ENCODE measurements around the gene FAM117A. TPM values are rescaled to one million over a fixed set of nuclear protein-coding genes. Genes with fewer than 3 reads are reported as not detected.

The FAM117A gene
- total and polyA plus RNA-seq, 10 of the 15 experiments (the other 5 are each of a cell fraction or from before 2014, with no cell fraction given): 2.1 to 29.6 (median 20.0) TPM

DNA sequence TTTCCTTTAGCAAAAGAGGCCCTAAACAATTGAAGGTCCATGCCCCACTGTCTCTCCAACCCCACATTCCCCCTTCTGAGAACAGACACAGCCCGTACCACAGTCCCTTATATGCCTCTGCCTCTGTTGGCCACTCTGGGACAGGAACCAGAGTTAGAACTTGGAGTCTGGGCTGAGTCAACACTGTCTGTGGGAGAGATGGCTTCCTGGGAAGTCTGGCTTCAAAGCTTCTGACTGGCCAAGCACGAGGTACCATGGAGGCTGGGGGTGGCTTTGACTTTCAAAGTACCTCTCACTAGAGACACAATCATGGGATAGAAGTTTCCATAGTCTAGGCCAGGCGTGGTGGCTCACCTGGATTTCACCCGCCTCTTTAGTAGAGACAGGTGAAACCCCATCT is 71.2 kb downstream of the FAM117A start (continued):
- TF ChIP-seq, protein P1, sequence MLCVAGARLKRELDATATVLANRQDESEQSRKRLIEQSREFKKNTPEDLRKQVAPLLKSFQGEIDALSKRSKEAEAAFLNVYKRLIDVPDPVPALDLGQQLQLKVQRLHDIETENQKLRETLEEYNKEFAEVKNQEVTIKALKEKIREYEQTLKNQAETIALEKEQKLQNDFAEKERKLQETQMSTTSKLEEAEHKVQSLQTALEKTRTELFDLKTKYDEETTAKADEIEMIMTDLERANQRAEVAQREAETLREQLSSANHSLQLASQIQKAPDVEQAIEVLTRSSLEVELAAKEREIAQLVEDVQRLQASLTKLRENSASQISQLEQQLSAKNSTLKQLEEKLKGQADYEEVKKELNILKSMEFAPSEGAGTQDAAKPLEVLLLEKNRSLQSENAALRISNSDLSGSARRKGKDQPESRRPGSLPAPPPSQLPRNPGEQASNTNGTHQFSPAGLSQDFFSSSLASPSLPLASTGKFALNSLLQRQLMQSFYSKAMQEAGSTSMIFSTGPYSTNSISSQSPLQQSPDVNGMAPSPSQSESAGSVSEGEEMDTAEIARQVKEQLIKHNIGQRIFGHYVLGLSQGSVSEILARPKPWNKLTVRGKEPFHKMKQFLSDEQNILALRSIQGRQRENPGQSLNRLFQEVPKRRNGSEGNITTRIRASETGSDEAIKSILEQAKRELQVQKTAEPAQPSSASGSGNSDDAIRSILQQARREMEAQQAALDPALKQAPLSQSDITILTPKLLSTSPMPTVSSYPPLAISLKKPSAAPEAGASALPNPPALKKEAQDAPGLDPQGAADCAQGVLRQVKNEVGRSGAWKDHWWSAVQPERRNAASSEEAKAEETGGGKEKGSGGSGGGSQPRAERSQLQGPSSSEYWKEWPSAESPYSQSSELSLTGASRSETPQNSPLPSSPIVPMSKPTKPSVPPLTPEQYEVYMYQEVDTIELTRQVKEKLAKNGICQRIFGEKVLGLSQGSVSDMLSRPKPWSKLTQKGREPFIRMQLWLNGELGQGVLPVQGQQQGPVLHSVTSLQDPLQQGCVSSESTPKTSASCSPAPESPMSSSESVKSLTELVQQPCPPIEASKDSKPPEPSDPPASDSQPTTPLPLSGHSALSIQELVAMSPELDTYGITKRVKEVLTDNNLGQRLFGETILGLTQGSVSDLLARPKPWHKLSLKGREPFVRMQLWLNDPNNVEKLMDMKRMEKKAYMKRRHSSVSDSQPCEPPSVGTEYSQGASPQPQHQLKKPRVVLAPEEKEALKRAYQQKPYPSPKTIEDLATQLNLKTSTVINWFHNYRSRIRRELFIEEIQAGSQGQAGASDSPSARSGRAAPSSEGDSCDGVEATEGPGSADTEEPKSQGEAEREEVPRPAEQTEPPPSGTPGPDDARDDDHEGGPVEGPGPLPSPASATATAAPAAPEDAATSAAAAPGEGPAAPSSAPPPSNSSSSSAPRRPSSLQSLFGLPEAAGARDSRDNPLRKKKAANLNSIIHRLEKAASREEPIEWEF (IDR thresholded peaks at IDR 0.05; ENCODE audit: insufficient replicate concordance, low read depth, low read length): no peak
- no peak for TF ChIP-seq ETV6 (conservative IDR thresholded peaks at IDR 0.05 in 1 of 2, IDR thresholded peaks at IDR 0.05 in 1 of 2; ENCODE audit: borderline replicate concordance in 1 of 2, low read depth in 1 of 2)
- no peak for TF ChIP-seq PML (IDR thresholded peaks at IDR 0.05; ENCODE audit: low read length)

DNA sequence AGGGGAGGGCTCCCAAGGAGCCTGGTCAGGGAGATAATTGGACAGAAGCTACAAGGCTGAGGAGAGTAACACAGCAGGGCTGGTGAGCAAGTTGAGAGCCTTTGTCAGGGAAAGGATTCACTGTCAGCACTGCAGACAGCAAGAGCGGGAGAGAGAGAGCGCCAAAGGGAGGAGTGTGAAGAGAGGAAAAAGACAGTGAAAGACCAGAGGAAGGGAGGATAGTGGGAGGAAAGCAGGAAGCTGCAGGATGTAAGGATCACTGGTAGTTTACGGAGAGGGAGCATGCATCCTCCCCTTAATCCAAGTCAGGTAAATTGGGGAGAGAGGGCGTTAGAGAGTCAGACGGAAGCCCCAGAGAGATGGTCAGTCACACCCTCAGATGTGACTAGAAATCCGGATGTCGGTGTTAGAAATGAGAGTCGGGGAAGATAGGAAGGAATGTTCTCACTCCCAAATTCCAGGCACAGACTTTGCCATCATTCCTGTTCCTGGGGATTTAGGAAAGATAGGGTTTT is 72.2 kb downstream of the FAM117A start:
- ATAC-seq: no peak
- Histone ChIP-seq H3K4me1 (ENCODE audit: control insufficient read depth, insufficient read depth, low read length) (peaks cover 16% of the 10 kb centered on the region), H2AFZ (ENCODE audit: control insufficient read depth, low read depth, low read length) (no peak overlapping the region), H3K4me3 (no peak overlapping the region), H3K79me2 (ENCODE audit: control insufficient read depth, insufficient read depth, low read length) (no peaks in the 10 kb centered on the region), H3K36me3 (ENCODE audit: control insufficient read depth in 2 of 2, insufficient read depth in 2 of 2, low read length in 1 of 2) (no peaks in the 10 kb centered on the region), H3K27ac (ENCODE audit: control insufficient read depth, insufficient read depth) (no peak overlapping the region), H3K9ac (ENCODE audit: control insufficient read depth, insufficient read depth, low read length) (no peak overlapping the region), H3K27me3 (replicated peaks in 1 of 2; ENCODE audit: control insufficient read depth in 2 of 2, insufficient read depth in 2 of 2, low read length in 1 of 2) (no peaks in the 10 kb centered on the region), H4K20me1 (ENCODE audit: control insufficient read depth, insufficient read depth) (no peaks in the 10 kb centered on the region), H3K4me2 (ENCODE audit: control insufficient read depth, insufficient read depth) (no peak overlapping the region), H3K9me3 (replicated peaks; ENCODE audit: control insufficient read depth, insufficient read depth, low read length) (no peaks in the 10 kb centered on the region)
- intact Hi-C loops (cut with micrococcal nuclease; ENCODE audit: unreplicated experiment) (loop anchor here (10.0 kb wide), 1 partner anchor 77 kb away; no protein-coding TSS in a partner anchor), in situ Hi-C loops (cut with MboI) (no loop called here)
- no peak for FAIRE-seq
- ChIA-PET POLR2A (no interaction called here), RAD21 (ENCODE audit: unreplicated experiment) (no interaction called here), CTCF (interaction anchor here (1.0 to 21.7 kb wide), 2 partner anchors 9 to 119 kb away, joined by 3 to 483 read pairs; partner anchors contain the start of gene NXPH3), SMC1A (ENCODE audit: uncharacterized antibody, unreplicated experiment) (interaction anchor here (0.8 to 1.7 kb wide), 3 partner anchors 8 to 134 kb away, joined by 3 to 5 read pairs (median 4); no protein-coding TSS in a partner anchor)
- no peak for DNase-seq (ENCODE audit: low read depth, low spot score)
- 72% methylated on average over 8 of the region's 8 CpGs for WGBS (ENCODE audit: insufficient coverage, insufficient replicate concordance, low lambda C conversion rate, missing lambda C conversion rate)
- BruUV-seq (replicated peaks): no TSS peak
- TF ChIP-seq SUPT20H (IDR thresholded peaks at IDR 0.05; ENCODE audit: borderline replicate concordance, control insufficient read depth, low read depth, low read length) (no peak), RELA (IDR thresholded peaks at IDR 0.05; ENCODE audit: borderline replicate concordance, partially characterized antibody) (no peak), BRCA1 (IDR thresholded peaks at IDR 0.05; ENCODE audit: low read depth, low read length) (no peak), CEBPB (IDR thresholded peaks at IDR 0.05; ENCODE audit: borderline replicate concordance in 1 of 2, low read depth in 2 of 2, low read length in 2 of 2) (no peak), TCF7 (IDR thresholded peaks at IDR 0.05; ENCODE audit: borderline replicate concordance) (no peak), MTA2 (IDR thresholded peaks at IDR 0.05; ENCODE audit: low read depth) (no peak), BMI1 (IDR thresholded peaks at IDR 0.05; ENCODE audit: borderline replicate concordance) (no peak), RUNX3 (IDR thresholded peaks at IDR 0.05; ENCODE audit: low read length) (no peak), KAT2A (conservative IDR thresholded peaks at IDR 0.05; ENCODE audit: control insufficient read depth, low read depth, low read length) (no peak), RBBP5 (conservative IDR thresholded peaks at IDR 0.05) (no peak)
- TF ChIP-seq, protein P2, sequence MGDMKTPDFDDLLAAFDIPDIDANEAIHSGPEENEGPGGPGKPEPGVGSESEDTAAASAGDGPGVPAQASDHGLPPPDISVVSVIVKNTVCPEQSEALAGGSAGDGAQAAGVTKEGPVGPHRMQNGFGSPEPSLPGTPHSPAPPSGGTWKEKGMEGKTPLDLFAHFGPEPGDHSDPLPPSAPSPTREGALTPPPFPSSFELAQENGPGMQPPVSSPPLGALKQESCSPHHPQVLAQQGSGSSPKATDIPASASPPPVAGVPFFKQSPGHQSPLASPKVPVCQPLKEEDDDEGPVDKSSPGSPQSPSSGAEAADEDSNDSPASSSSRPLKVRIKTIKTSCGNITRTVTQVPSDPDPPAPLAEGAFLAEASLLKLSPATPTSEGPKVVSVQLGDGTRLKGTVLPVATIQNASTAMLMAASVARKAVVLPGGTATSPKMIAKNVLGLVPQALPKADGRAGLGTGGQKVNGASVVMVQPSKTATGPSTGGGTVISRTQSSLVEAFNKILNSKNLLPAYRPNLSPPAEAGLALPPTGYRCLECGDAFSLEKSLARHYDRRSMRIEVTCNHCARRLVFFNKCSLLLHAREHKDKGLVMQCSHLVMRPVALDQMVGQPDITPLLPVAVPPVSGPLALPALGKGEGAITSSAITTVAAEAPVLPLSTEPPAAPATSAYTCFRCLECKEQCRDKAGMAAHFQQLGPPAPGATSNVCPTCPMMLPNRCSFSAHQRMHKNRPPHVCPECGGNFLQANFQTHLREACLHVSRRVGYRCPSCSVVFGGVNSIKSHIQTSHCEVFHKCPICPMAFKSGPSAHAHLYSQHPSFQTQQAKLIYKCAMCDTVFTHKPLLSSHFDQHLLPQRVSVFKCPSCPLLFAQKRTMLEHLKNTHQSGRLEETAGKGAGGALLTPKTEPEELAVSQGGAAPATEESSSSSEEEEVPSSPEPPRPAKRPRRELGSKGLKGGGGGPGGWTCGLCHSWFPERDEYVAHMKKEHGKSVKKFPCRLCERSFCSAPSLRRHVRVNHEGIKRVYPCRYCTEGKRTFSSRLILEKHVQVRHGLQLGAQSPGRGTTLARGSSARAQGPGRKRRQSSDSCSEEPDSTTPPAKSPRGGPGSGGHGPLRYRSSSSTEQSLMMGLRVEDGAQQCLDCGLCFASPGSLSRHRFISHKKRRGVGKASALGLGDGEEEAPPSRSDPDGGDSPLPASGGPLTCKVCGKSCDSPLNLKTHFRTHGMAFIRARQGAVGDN (IDR thresholded peaks at IDR 0.05): no peak

All from GM12878 (cell line).